ENCODE data around the gene RRP8. TPM values are rescaled to one million over a fixed set of nuclear protein-coding genes. Genes with fewer than 3 reads are reported as not detected.

Gene RRP8
- total RNA-seq, 2 experiments from 2014 or later, result 26.4 to 33.6 TPM

DNA sequence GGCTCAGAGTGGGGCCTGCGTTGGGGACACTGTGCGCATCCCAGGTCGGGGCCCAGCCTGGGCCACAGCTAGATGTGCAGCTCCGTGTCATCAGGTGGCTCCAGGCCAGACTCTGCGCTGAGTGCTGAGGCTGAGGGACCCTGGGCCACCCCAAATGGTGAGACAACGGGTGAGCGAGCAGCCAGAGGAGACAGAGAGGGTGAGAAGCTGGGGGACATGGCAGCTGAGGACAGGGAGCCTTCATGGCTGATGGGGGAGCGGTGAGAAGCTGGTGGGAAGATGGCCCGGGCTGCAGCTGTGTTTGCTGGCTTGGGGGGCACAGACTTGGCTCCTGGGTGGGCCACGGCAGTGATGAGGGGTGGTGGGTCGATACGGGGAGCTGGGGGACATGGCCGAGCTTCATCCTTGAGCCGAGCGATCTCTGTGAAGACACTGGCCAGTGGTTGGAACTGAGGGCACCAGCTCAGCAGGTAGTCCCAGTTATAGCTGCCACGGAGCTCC, 18.3 kb upstream of the RRP8 start:
- H3K27ac ChIP-seq (ENCODE audit: low read depth, low read length, poor library complexity, severe bottlenecking), result no peak overlapping the region
- H3K9me2 ChIP-seq (ENCODE audit: insufficient read depth, low read length), result no peaks in the 10 kb centered on the region
- H3K4me2 ChIP-seq (ENCODE audit: low read length), result no peak overlapping the region
- ChIA-PET CTCF (ENCODE audit: unreplicated experiment) (interaction anchor here (0.6 to 2.0 kb wide), 3 partner anchors 10 to 149 kb away, joined by 3 to 8 read pairs (median 3); partner anchors contain the start of gene TAF10), POLR2A (interaction anchor here (0.6 to 1.2 kb wide), 5 partner anchors 9 to 905 kb away, joined by 3 to 6 read pairs (median 3); no protein-coding TSS in a partner anchor)
- intact Hi-C loops (cut with micrococcal nuclease; ENCODE audit: unreplicated experiment), result no loop called here
- no TSS peak for BruUV-seq (replicated peaks)
- DNase-seq (ENCODE audit: low spot score), result no peak
- H4K20me1 ChIP-seq (ENCODE audit: insufficient read depth, low read length), result no peaks in the 10 kb centered on the region
- no peaks in the 10 kb centered on the region; the same call in 1 of the 2 replicates for H3K79me2 ChIP-seq (ENCODE audit: insufficient read depth, low read depth, low read length)
- H2AFZ ChIP-seq (ENCODE audit: low read length), result no peak overlapping the region
- TF ChIP-seq, protein P1, sequence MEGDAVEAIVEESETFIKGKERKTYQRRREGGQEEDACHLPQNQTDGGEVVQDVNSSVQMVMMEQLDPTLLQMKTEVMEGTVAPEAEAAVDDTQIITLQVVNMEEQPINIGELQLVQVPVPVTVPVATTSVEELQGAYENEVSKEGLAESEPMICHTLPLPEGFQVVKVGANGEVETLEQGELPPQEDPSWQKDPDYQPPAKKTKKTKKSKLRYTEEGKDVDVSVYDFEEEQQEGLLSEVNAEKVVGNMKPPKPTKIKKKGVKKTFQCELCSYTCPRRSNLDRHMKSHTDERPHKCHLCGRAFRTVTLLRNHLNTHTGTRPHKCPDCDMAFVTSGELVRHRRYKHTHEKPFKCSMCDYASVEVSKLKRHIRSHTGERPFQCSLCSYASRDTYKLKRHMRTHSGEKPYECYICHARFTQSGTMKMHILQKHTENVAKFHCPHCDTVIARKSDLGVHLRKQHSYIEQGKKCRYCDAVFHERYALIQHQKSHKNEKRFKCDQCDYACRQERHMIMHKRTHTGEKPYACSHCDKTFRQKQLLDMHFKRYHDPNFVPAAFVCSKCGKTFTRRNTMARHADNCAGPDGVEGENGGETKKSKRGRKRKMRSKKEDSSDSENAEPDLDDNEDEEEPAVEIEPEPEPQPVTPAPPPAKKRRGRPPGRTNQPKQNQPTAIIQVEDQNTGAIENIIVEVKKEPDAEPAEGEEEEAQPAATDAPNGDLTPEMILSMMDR (conservative IDR thresholded peaks at IDR 0.05; ENCODE audit: low read length), result no peak
- no peak for TF ChIP-seq EZH2phosphoT487 (IDR thresholded peaks at IDR 0.05; ENCODE audit: borderline replicate concordance, low read depth, low read length)
- H3K9me3 ChIP-seq (ENCODE audit: low read length), result no peaks in the 10 kb centered on the region
- H3K4me3 ChIP-seq (ENCODE audit: low read depth, low read length, poor library complexity, severe bottlenecking), result no peak overlapping the region
- no peaks in the 10 kb centered on the region for H3K36me3 ChIP-seq (ENCODE audit: insufficient read depth, low read length)
- peaks cover 32% of the 10 kb centered on the region for H3K4me1 ChIP-seq (ENCODE audit: insufficient read depth, low read length, poor library complexity, severe bottlenecking)

DNA sequence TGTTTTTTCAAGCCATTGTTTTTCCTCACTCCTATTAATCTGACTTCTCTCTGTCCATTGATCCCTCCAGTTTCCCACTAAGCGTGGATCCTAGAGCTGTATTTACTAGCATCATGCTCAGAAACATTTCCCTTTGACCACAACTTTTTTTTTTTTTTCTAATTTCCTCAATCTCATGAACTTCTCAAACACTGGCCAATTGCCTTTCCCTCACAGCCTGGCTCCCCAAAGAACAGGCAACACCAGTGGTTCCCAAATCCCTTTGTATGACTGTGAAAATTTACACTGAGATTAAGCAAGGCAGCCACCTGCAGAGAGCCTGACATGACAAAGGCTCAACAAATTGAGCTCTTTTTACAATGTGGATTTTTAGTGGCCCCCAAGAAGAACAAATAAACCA, 17.2 kb upstream of the RRP8 start:
- intact Hi-C loops (cut with micrococcal nuclease; ENCODE audit: unreplicated experiment), result no loop called here

GRCh38 chr11:6619004-6619745, 15.8 kb upstream of the RRP8 start, which contains the start of gene TPP1:
TPP1 (minus strand) TSS chr11:6619422; CDS start chr11:6619400, 22 bp downstream.
- H3K4me3 ChIP-seq (ENCODE audit: low read depth, low read length, poor library complexity, severe bottlenecking), result peak within 1 kb of the TSS; percentile 87
- ChIA-PET POLR2A (interaction anchor here (0.5 to 2.5 kb wide), 15 partner anchors 9 to 520 kb away, joined by 3 to 13 read pairs (median 5); partner anchors contain the start of genes CNGA4 and MRPL17), CTCF (ENCODE audit: unreplicated experiment) (interaction anchor here (0.6 to 1.5 kb wide), 4 partner anchors 15 to 87 kb away, joined by 3 to 4 read pairs (median 4); partner anchors contain the start of gene MRPL17)
- peak; percentile 94 for DNase-seq (ENCODE audit: low spot score)
- no peaks in the 10 kb centered on the region for H3K9me2 ChIP-seq (ENCODE audit: insufficient read depth, low read length)
- H3K27ac ChIP-seq (ENCODE audit: low read depth, low read length, poor library complexity, severe bottlenecking), result no peak within 1 kb of the TSS
- H3K4me1 ChIP-seq (ENCODE audit: insufficient read depth, low read length, poor library complexity, severe bottlenecking), result peaks cover 32% of the 10 kb centered on the region
- no peaks in the 10 kb centered on the region for H3K9me3 ChIP-seq (ENCODE audit: low read length)
- no TSS peak for BruUV-seq (replicated peaks)
- peak within 1 kb of the TSS; percentile 67; the same call in 1 of the 2 replicates for H2AFZ ChIP-seq (ENCODE audit: low read length)
- intact Hi-C loops (cut with micrococcal nuclease; ENCODE audit: unreplicated experiment), result no loop called here
- H4K20me1 ChIP-seq (ENCODE audit: insufficient read depth, low read length), result no peaks in the 10 kb centered on the region
- no peaks in the 10 kb centered on the region; the same call in 1 of the 2 replicates for H3K79me2 ChIP-seq (ENCODE audit: insufficient read depth, low read depth, low read length)
- H3K4me2 ChIP-seq (ENCODE audit: low read length), result peak within 1 kb of the TSS; percentile 95
- no peak for TF ChIP-seq EZH2phosphoT487 (IDR thresholded peaks at IDR 0.05; ENCODE audit: borderline replicate concordance, low read depth, low read length)
- TF ChIP-seq, protein P1 (conservative IDR thresholded peaks at IDR 0.05; ENCODE audit: low read length), result no peak
- H3K36me3 ChIP-seq (ENCODE audit: insufficient read depth, low read length), result peaks cover 5% of the 10 kb centered on the region; the same call in 1 of the 2 replicates

More for the DNA sequence above, 17.2 kb upstream of the RRP8 start:
- no peaks in the 10 kb centered on the region; the same call in 1 of the 2 replicates for H3K79me2 ChIP-seq (ENCODE audit: insufficient read depth, low read depth, low read length)
- no peak overlapping the region for H3K27ac ChIP-seq (ENCODE audit: low read depth, low read length, poor library complexity, severe bottlenecking)
- DNase-seq (ENCODE audit: low spot score), result no peak
- H4K20me1 ChIP-seq (ENCODE audit: insufficient read depth, low read length), result no peaks in the 10 kb centered on the region
- ChIA-PET POLR2A (interaction anchor here (0.9 to 1.2 kb wide), 4 partner anchors 8 to 63 kb away, joined by 3 to 4 read pairs (median 4); partner anchors contain the start of genes MRPL17 and TAF10), CTCF (ENCODE audit: unreplicated experiment) (interaction anchor here (2.0 kb wide), 1 partner anchor 9 kb away, joined by 8 read pairs; the partner anchor contains the start of gene TAF10)
- H3K4me3 ChIP-seq (ENCODE audit: low read depth, low read length, poor library complexity, severe bottlenecking), result no peak overlapping the region
- peaks cover 32% of the 10 kb centered on the region for H3K4me1 ChIP-seq (ENCODE audit: insufficient read depth, low read length, poor library complexity, severe bottlenecking)
- TF ChIP-seq EZH2phosphoT487 (IDR thresholded peaks at IDR 0.05; ENCODE audit: borderline replicate concordance, low read depth, low read length), result no peak
- H2AFZ ChIP-seq (ENCODE audit: low read length), result no peak overlapping the region
- H3K9me2 ChIP-seq (ENCODE audit: insufficient read depth, low read length), result no peaks in the 10 kb centered on the region
- no peak overlapping the region for H3K4me2 ChIP-seq (ENCODE audit: low read length)
- no TSS peak for BruUV-seq (replicated peaks)
- H3K36me3 ChIP-seq (ENCODE audit: insufficient read depth, low read length), result no peaks in the 10 kb centered on the region
- H3K9me3 ChIP-seq (ENCODE audit: low read length), result no peaks in the 10 kb centered on the region
